Ascending aorta (tissue), 2 donors: ENCODE results near the gene ASPSCR1. TPM values are rescaled to one million over a fixed set of nuclear protein-coding genes. Genes with fewer than 3 reads are reported as not detected.

ENCODE experiments used
- DNase-seq, 2 donors: peaks; one replicate each; pipeline ENCODE4 v3.0.0-alpha.2; 2019; ENCODE audit warnings: low spot score in 2 of 2
- H3K27ac ChIP-seq, 2 donors: fragments of 200-600 bp; sonication (generic); one replicate each; pipeline ENCODE4 v1.5.1; 2016 to 2017; ENCODE audit warnings: mild to moderate bottlenecking in 1 of 2
- H3K27me3 ChIP-seq: fragments of 200-600 bp; sonication (generic); one replicate; pipeline ENCODE4 v1.5.1; 2017
- H3K36me3 ChIP-seq, 2 donors: fragments of 200-600 bp; sonication (generic); one replicate each; pipeline ENCODE4 v1.5.1; 2016
- H3K4me1 ChIP-seq, 2 donors: fragments of 200-600 bp; sonication (generic); one replicate each; pipeline ENCODE4 v1.5.1; 2016 to 2017; ENCODE audit warnings: mild to moderate bottlenecking in 1 of 2
- H3K4me3 ChIP-seq, 2 donors: fragments of 200-600 bp; sonication (generic); one replicate each; pipeline ENCODE4 v1.5.1; 2016 to 2017; ENCODE audit warnings: mild to moderate bottlenecking in 1 of 2
- H3K9me3 ChIP-seq, 2 donors: fragments of 200-600 bp; sonication (generic); one replicate each; pipeline ENCODE4 v1.5.1; 2016
- intact Hi-C: fragments of 100-400 bp; cut with DNase I; formaldehyde crosslinking; loops from one replicate; pipeline ENCODE4 v1.15.1; 2023
- total RNA-seq: library from RNA; depleted of rRNA; stranded (reverse); fragments of >200 nt; gene quantifications from one replicate; pipeline ENCODE4 v1.1.0, GENCODE V29; 2016
- TF ChIP-seq, protein P1 (sequence below), 3 experiments: fragments of 200-600 bp in 2 of 3; fragments of 450-650 bp in 1 of 3; sonication (generic) in 2 of 3; IDR thresholded peaks; one replicate each; pipeline ENCODE4 v1.5.1; 2016 to 2019; ENCODE audit warnings: antibody characterized with exemption in 3 of 3, mild to moderate bottlenecking in 1 of 3, moderate library complexity in 1 of 3

Gene ASPSCR1
- total RNA-seq, 1 donor from 2014 or later = 45.1 TPM

- TF ChIP-seq, protein P1, sequence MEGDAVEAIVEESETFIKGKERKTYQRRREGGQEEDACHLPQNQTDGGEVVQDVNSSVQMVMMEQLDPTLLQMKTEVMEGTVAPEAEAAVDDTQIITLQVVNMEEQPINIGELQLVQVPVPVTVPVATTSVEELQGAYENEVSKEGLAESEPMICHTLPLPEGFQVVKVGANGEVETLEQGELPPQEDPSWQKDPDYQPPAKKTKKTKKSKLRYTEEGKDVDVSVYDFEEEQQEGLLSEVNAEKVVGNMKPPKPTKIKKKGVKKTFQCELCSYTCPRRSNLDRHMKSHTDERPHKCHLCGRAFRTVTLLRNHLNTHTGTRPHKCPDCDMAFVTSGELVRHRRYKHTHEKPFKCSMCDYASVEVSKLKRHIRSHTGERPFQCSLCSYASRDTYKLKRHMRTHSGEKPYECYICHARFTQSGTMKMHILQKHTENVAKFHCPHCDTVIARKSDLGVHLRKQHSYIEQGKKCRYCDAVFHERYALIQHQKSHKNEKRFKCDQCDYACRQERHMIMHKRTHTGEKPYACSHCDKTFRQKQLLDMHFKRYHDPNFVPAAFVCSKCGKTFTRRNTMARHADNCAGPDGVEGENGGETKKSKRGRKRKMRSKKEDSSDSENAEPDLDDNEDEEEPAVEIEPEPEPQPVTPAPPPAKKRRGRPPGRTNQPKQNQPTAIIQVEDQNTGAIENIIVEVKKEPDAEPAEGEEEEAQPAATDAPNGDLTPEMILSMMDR (IDR thresholded peaks at IDR 0.05) = no peak
- peaks cover 10% of the 10 kb centered on the region for H3K27me3 ChIP-seq
- no peak overlapping the region for H3K4me3 ChIP-seq
- intact Hi-C loops = no loop called here
- DNase-seq = no peak
- no peak overlapping the region for H3K27ac ChIP-seq
- no peaks in the 10 kb centered on the region for H3K9me3 ChIP-seq
- H3K4me1 ChIP-seq = peaks cover 8 to 11% of the 10 kb centered on the region in 2 donors
- no peaks in the 10 kb centered on the region for H3K36me3 ChIP-seq
Measured at GRCh38 chr17:81940538-81941483, 36.6 kb upstream of the ASPSCR1 start.

GRCh38 chr17:81941484-81942166 lies 35.8 kb upstream of the ASPSCR1 start:
- Histone ChIP-seq H3K36me3 (no peaks in the 10 kb centered on the region), H3K9me3 (no peaks in the 10 kb centered on the region), H3K27ac (no peak overlapping the region), H3K4me3 (no peak overlapping the region), H3K27me3 (peaks cover 10% of the 10 kb centered on the region), H3K4me1 (peaks cover 7 to 11% of the 10 kb centered on the region in 2 donors)
- TF ChIP-seq, protein P1 (IDR thresholded peaks at IDR 0.05) = no peak
- no peak for DNase-seq
- intact Hi-C loops = no loop called here

- Histone ChIP-seq H3K27me3 (peaks cover 10% of the 10 kb centered on the region), H3K4me1 (peaks cover 3 to 11% of the 10 kb centered on the region in 2 donors), H3K27ac (no peak overlapping the region), H3K9me3 (no peaks in the 10 kb centered on the region), H3K36me3 (no peaks in the 10 kb centered on the region), H3K4me3 (no peak overlapping the region)
- intact Hi-C loops = no loop called here
- TF ChIP-seq, protein P1 (IDR thresholded peaks at IDR 0.05) = no peak
- DNase-seq = no peak
Measured at GRCh38 chr17:81942167-81942553, 35.3 kb upstream of the ASPSCR1 start.

GRCh38 chr17:81944858-81945257 lies 32.6 kb upstream of the ASPSCR1 start:
- no peaks in the 10 kb centered on the region for H3K36me3 ChIP-seq
- H3K27ac ChIP-seq = no peak overlapping the region
- peaks cover 0 to 4% of the 10 kb centered on the region in 2 donors for H3K4me1 ChIP-seq
- no peak for DNase-seq
- intact Hi-C loops = no loop called here
- no peak overlapping the region for H3K4me3 ChIP-seq
- H3K9me3 ChIP-seq = no peaks in the 10 kb centered on the region
- peaks cover 10% of the 10 kb centered on the region for H3K27me3 ChIP-seq
- TF ChIP-seq, protein P1 (IDR thresholded peaks at IDR 0.05) = no peak

DNA sequence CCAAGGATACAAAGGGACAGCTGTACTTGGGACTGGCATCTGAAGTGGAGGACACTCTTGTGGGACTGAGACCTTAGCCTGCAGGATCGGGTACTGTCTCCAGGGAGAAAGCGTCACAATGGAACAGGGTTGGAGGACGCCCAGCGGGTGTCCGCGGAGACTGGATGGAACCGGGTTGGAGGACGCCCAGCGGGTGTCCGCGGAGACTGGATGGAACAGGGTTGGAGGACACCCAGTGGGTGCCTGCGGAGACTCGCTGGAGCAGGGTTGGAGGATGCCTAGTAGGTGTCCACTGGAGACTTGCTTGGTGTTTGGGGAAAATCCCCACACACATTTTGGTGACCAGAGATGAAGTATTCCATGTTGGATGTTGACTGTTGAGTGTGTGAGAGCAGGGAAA lies 30.2 kb upstream of the ASPSCR1 start, which contains the start of gene MYADML2:
Gene MYADML2 (minus strand): TSS at position 45 of the 400 bp plus-strand sequence. CDS start 5,492 bp downstream, outside the sequence.
- H3K27me3 ChIP-seq = peaks cover 10% of the 10 kb centered on the region
- H3K4me1 ChIP-seq = no peaks in the 10 kb centered on the region
- no peak within 1 kb of the TSS for H3K27ac ChIP-seq
- intact Hi-C loops = no loop called here
- H3K4me3 ChIP-seq = no peak within 1 kb of the TSS
- no peak for DNase-seq
- no peaks in the 10 kb centered on the region for H3K36me3 ChIP-seq
- TF ChIP-seq, protein P1 (IDR thresholded peaks at IDR 0.05) = no peak
- no peaks in the 10 kb centered on the region for H3K9me3 ChIP-seq
